PC-9 (cell line): ENCODE measurements around the gene VPS8.

Source experiments
- CTCF ChIP-seq: fragments of 200-600 bp; sonication (generic); conservative IDR thresholded peaks from 2 replicates; pipeline ENCODE4 v1.6.1; 2017; ENCODE audit warnings: mixed run types, antibody characterized with exemption, mild to moderate bottlenecking, moderate library complexity
- EZH2 ChIP-seq: fragments of 200-600 bp; sonication (generic); IDR thresholded peaks from 2 replicates; pipeline ENCODE4 v1.8.0; 2017; ENCODE audit warnings: antibody characterized with exemption, low read depth

DNA sequence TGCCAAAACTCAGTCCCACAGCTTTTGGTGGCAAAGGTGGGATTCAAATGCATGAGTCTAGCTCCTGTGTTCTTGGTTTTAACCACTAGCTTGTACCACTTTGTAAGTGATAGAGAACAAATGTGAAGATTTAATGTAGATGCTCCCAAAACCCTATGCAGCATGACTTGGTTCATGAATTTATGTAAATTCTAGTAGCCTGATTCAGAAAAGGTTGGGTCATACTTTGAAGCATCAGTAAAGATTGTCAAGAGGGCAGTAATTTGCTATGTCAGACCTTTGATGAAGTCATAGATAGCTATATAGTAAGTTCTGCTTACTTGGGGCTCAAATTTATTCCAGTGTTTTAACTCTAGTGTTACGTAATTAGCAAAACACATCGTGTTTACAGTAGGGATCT, 75.6 kb downstream of the VPS8 start:
- TF ChIP-seq CTCF (no peak), EZH2 (no peak)
